ENCODE results near the gene GALNT6.

DNA sequence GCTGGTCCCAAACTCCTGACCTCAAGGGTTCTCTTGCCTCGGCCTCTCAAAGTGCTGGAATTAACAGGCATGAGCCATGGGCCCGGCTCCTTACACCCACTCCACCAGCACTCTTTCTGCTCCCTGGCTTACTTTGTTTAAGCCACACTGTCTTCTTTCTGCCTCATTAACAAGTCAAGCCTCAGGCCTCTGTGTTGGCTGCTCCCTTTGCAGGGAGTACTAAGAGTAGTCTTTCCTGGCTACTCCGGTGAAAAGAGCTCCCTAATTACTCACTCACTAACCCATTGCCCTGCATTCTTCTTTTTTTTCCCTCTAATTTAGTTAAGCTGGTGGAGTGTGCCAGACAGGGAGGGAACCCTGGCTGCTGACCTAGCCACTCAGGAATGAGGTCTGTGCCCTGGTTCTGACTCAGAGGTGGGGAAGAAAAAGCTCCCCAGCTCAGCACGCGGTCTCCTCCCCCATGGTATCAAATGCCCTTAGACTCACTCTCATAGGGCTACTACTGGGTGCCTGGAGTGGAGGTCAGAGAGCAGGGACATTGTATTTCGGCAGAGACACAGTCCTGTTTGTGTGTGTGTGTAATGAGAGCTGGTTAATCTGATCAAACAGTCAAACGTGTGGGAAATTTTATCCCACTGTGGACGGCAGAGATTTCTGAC lies 19.8 kb downstream of the GALNT6 start:
- TF ChIP-seq, protein P1, sequence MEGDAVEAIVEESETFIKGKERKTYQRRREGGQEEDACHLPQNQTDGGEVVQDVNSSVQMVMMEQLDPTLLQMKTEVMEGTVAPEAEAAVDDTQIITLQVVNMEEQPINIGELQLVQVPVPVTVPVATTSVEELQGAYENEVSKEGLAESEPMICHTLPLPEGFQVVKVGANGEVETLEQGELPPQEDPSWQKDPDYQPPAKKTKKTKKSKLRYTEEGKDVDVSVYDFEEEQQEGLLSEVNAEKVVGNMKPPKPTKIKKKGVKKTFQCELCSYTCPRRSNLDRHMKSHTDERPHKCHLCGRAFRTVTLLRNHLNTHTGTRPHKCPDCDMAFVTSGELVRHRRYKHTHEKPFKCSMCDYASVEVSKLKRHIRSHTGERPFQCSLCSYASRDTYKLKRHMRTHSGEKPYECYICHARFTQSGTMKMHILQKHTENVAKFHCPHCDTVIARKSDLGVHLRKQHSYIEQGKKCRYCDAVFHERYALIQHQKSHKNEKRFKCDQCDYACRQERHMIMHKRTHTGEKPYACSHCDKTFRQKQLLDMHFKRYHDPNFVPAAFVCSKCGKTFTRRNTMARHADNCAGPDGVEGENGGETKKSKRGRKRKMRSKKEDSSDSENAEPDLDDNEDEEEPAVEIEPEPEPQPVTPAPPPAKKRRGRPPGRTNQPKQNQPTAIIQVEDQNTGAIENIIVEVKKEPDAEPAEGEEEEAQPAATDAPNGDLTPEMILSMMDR (IDR thresholded peaks at IDR 0.05; ENCODE audit: poor library complexity, severe bottlenecking) = no peak
- TF ChIP-seq EP300 (conservative IDR thresholded peaks at IDR 0.05; ENCODE audit: poor library complexity, severe bottlenecking) = no peak
- no peak for TF ChIP-seq POLR2AphosphoS5 (IDR thresholded peaks at IDR 0.05)
- TF ChIP-seq MXI1 (conservative IDR thresholded peaks at IDR 0.05; ENCODE audit: poor library complexity, severe bottlenecking) = no peak
- TF ChIP-seq EZH2 (IDR thresholded peaks at IDR 0.05; ENCODE audit: borderline replicate concordance, insufficient read depth, low read length, poor library complexity, severe bottlenecking) = no peak
- TF ChIP-seq TAF1 (IDR thresholded peaks at IDR 0.05; ENCODE audit: low read depth) = no peak
- no peak for TF ChIP-seq RAD21 (conservative IDR thresholded peaks at IDR 0.05)
- TF ChIP-seq SMC3 (conservative IDR thresholded peaks at IDR 0.05; ENCODE audit: poor library complexity) = no peak
- TF ChIP-seq, protein P2, sequence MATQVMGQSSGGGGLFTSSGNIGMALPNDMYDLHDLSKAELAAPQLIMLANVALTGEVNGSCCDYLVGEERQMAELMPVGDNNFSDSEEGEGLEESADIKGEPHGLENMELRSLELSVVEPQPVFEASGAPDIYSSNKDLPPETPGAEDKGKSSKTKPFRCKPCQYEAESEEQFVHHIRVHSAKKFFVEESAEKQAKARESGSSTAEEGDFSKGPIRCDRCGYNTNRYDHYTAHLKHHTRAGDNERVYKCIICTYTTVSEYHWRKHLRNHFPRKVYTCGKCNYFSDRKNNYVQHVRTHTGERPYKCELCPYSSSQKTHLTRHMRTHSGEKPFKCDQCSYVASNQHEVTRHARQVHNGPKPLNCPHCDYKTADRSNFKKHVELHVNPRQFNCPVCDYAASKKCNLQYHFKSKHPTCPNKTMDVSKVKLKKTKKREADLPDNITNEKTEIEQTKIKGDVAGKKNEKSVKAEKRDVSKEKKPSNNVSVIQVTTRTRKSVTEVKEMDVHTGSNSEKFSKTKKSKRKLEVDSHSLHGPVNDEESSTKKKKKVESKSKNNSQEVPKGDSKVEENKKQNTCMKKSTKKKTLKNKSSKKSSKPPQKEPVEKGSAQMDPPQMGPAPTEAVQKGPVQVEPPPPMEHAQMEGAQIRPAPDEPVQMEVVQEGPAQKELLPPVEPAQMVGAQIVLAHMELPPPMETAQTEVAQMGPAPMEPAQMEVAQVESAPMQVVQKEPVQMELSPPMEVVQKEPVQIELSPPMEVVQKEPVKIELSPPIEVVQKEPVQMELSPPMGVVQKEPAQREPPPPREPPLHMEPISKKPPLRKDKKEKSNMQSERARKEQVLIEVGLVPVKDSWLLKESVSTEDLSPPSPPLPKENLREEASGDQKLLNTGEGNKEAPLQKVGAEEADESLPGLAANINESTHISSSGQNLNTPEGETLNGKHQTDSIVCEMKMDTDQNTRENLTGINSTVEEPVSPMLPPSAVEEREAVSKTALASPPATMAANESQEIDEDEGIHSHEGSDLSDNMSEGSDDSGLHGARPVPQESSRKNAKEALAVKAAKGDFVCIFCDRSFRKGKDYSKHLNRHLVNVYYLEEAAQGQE (IDR thresholded peaks at IDR 0.05; ENCODE audit: borderline replicate concordance) = no peak
